Lung (tissue), 12 donors: ENCODE results near the gene PRKD1. TPM values are rescaled to one million over a fixed set of nuclear protein-coding genes. Genes with fewer than 3 reads are reported as not detected.
A peak's percentile ranks its signal among the peaks of the same experiment; 100 is the strongest.

ENCODE experiments used
- ATAC-seq: fragments of 200-7000 bp; cut with Tn5 transposase; one replicate; pipeline ENCODE4 v1.9.1; 2020; ENCODE audit warnings: moderate number of reproducible peaks; ENCODE audit not compliant: insufficient read depth, low FRiP score
- DNase-seq, 3 donors: peaks; one replicate each; pipeline ENCODE4 v3.0.0-alpha.2; 2013 to 2017
- H3K27ac ChIP-seq, 2 donors: one replicate each; pipeline ENCODE4 v1.5.1; 2013; ENCODE audit warnings: mild to moderate bottlenecking in 2 of 2, moderate library complexity in 2 of 2, control low read depth in 1 of 2, inconsistent platforms in 1 of 2, low read depth in 1 of 2, low read length in 1 of 2
- H3K27me3 ChIP-seq, 3 donors: one replicate each; pipeline ENCODE4 v1.5.1; 2013; ENCODE audit warnings: low read length in 2 of 3; ENCODE audit not compliant: control insufficient read depth in 3 of 3, insufficient read depth in 3 of 3
- H3K36me3 ChIP-seq, 4 donors: one replicate each; pipeline ENCODE4 v1.5.1; 2013; ENCODE audit warnings: low read length in 4 of 4, mild to moderate bottlenecking in 1 of 4, moderate library complexity in 1 of 4; ENCODE audit not compliant: control insufficient read depth in 4 of 4, insufficient read depth in 4 of 4
- H3K4me1 ChIP-seq, 5 donors: one replicate each; pipeline ENCODE4 v1.5.1; 2013; ENCODE audit warnings: low read length in 5 of 5, mild to moderate bottlenecking in 2 of 5, moderate library complexity in 1 of 5; ENCODE audit not compliant: control insufficient read depth in 5 of 5, insufficient read depth in 5 of 5
- H3K4me3 ChIP-seq: one replicate; pipeline ENCODE4 v1.5.1; 2013; ENCODE audit warnings: mild to moderate bottlenecking, control low read depth, moderate library complexity
- H3K9ac ChIP-seq, 2 donors: one replicate each; pipeline ENCODE4 v1.5.1; 2013; ENCODE audit warnings: low read length in 2 of 2, control low read depth in 1 of 2; ENCODE audit not compliant: insufficient read depth in 1 of 2
- H3K9me3 ChIP-seq, 4 donors: one replicate each; pipeline ENCODE4 v1.5.1; 2013; ENCODE audit warnings: low read length in 3 of 4, mild to moderate bottlenecking in 1 of 4, moderate library complexity in 1 of 4; ENCODE audit not compliant: control insufficient read depth in 4 of 4, insufficient read depth in 3 of 4
- CTCF ChIP-seq: IDR thresholded peaks from 2 replicates; pipeline ENCODE4 v1.5.1; 2012; ENCODE audit warnings: mild to moderate bottlenecking; ENCODE audit errors: control extremely low read depth, extremely low read depth
- WGBS, 2 donors: extraction: QIAGEN DNeasy Blood & Tissue Kit; methylation state at CpG; one replicate each; pipeline ENCODE4 v1.1.7; 2013; 5-methylcytosine and 5-hydroxymethylcytosine counted together
- polyA plus RNA-seq, 2 donors: library from polyadenylated mRNA; stranded (reverse); fragments of 200-250 nt; gene quantifications; one replicate each; pipeline ENCODE4 v1.2.1, GENCODE V29; 2013
- total RNA-seq, 2 donors: library from RNA; depleted of rRNA in 1 of 2; stranded (reverse); fragments of >200 nt in 1 of 2; gene quantifications; one replicate each; pipeline ENCODE4 v1.2.1, GENCODE V29; 2014 to 2021
- donor health status: control.
- donor health status: control.
- donor health status: Bipolar disorder and iron deficiency.
- donor health status: healthy.
- donor health status: DM: yes; HTN: yes; CAD: no.

Gene PRKD1
- total and polyA plus RNA-seq, 4 donors: 4.0 to 20.9 (median 11.2) TPM

GRCh38 chr14:29817767-29818405 lies 109.8 kb downstream of the PRKD1 start:
- Histone ChIP-seq H3K36me3 (no peaks in the 10 kb centered on the region), H3K9me3 (no peaks in the 10 kb centered on the region), H3K4me1 (peaks cover 0 to 19% (median 4%) of the 10 kb centered on the region in 5 donors), H3K9ac (no peak overlapping the region), H3K27ac (no peak overlapping the region), H3K4me3 (no peak overlapping the region), H3K27me3 (no peaks in the 10 kb centered on the region)
- no peak for DNase-seq
- ATAC-seq: no peak
- no peak for TF ChIP-seq CTCF

- Histone ChIP-seq H3K27me3 (no peaks in the 10 kb centered on the region), H3K36me3 (no peaks in the 10 kb centered on the region), H3K4me3 (no peak overlapping the region), H3K9me3 (no peaks in the 10 kb centered on the region), H3K27ac (no peak overlapping the region), H3K4me1 (peaks cover 0 to 15% (median 4%) of the 10 kb centered on the region in 5 donors), H3K9ac (no peak overlapping the region)
- ATAC-seq (no peak), DNase-seq (no peak)
- no peak for TF ChIP-seq CTCF
- 81 to 83% methylated on average over 4 of the region's 4 CpGs for WGBS, 2 donors
Measured at GRCh38 chr14:29815016-29815674, 112.5 kb downstream of the PRKD1 start.

- DNase-seq (peak in 2 of 3 donors; percentile 48 to 67), ATAC-seq (no peak)
- Histone ChIP-seq H3K4me3 (no peak overlapping the region), H3K27ac (peak overlapping the region in 1 of 2 donors; percentile 39), H3K27me3 (no peaks in the 10 kb centered on the region), H3K9ac (no peak overlapping the region), H3K4me1 (peaks cover 0 to 15% (median 4%) of the 10 kb centered on the region in 5 donors), H3K9me3 (no peaks in the 10 kb centered on the region), H3K36me3 (no peaks in the 10 kb centered on the region)
- no peak for TF ChIP-seq CTCF
- 69 to 79% methylated on average over 6 of the region's 6 CpGs for WGBS, 2 donors
Measured at GRCh38 chr14:29814156-29815015, 113.3 kb downstream of the PRKD1 start.
